Right renal pelvis (tissue), 4 donors: ENCODE data around the gene SUFU. TPM values are rescaled to one million over a fixed set of nuclear protein-coding genes. Genes with fewer than 3 reads are reported as not detected.
A peak's percentile ranks its signal among the peaks of the same experiment; 100 is the strongest.
"Not testable (repeated sequence)": the region's sequence is repeated elsewhere in the genome, so short reads cannot be mapped to it uniquely, and the experiment has no call there.

ENCODE experiments used
- DNase-seq, 4 donors: peaks; one replicate each; pipeline ENCODE4 v3.0.0-alpha.2; 2013; ENCODE audit warnings: low read depth in 4 of 4, low spot score in 3 of 4, missing footprints in 1 of 4
- polyA plus RNA-seq, 4 donors: library from polyadenylated mRNA; unstranded; fragments of 120-200 nt; gene quantifications; one replicate each; pipeline ENCODE4 v1.2.1, GENCODE V29; 2013; ENCODE audit not compliant: insufficient read length in 4 of 4

The SUFU gene
- polyA plus RNA-seq: 10 to 100 TPM; 26.4 to 32.0 (median 30.3) TPM

GRCh38 chr10:102503264-102504178, at the start of gene SUFU:
TSS of gene SUFU (plus strand) at chr10:102503972. CDS start at chr10:102504153, 181 bp downstream.
- peak; percentile 98 to 100 (median 98) for DNase-seq

GRCh38 chr10:102454662-102455487, 48.9 kb upstream of the SUFU start:
- DNase-seq: not testable (repeated sequence)

GRCh38 chr10:102455893-102456471, 47.8 kb upstream of the SUFU start:
- DNase-seq: no peak

- DNase-seq: no peak
These were observed 46.1 kb upstream of the SUFU start for GRCh38 chr10:102457591-102458150.

GRCh38 chr10:102458656-102459055, 45.1 kb upstream of the SUFU start:
- DNase-seq: no peak

GRCh38 chr10:102460836-102461186, 43.0 kb upstream of the SUFU start:
- DNase-seq: no peak

GRCh38 chr10:102461187-102462054, 42.4 kb upstream of the SUFU start:
- DNase-seq: peak; percentile 80 to 82 (median 81)

- DNase-seq: no peak
These were observed 41.2 kb upstream of the SUFU start for GRCh38 chr10:102462512-102463054.

GRCh38 chr10:102463983-102464382, 39.8 kb upstream of the SUFU start:
- DNase-seq: no peak

- DNase-seq: no peak
These were observed 38.3 kb upstream of the SUFU start for GRCh38 chr10:102465466-102465865.

- no peak for DNase-seq
These were observed 36.5 kb upstream of the SUFU start for GRCh38 chr10:102467318-102467717.

- DNase-seq: no peak
These were observed 35.8 kb upstream of the SUFU start for GRCh38 chr10:102467971-102468438.

GRCh38 chr10:102468683-102469082, 35.1 kb upstream of the SUFU start:
- no peak for DNase-seq

- DNase-seq: no peak
These were observed 32.9 kb upstream of the SUFU start for GRCh38 chr10:102470579-102471546.

GRCh38 chr10:102473445-102474331, 30.1 kb upstream of the SUFU start:
- DNase-seq: no peak

GRCh38 chr10:102475451-102476040, 28.2 kb upstream of the SUFU start:
- DNase-seq: no peak
